ENCODE data around the gene C17orf114.

The C17orf114 gene

GRCh38 chr17:4810696-4811290, 8.7 kb upstream of the C17orf114 start:
- DNase-seq (ENCODE audit: low read depth) = no peak
- H3K4me3 ChIP-seq (ENCODE audit: low read depth, low read length) = no peak overlapping the region
- TF ChIP-seq CTCF (IDR thresholded peaks at IDR 0.05; ENCODE audit: low read depth, low read length, missing control alignments) = no peak

- no peak for TF ChIP-seq CTCF (IDR thresholded peaks at IDR 0.05; ENCODE audit: low read depth, low read length, missing control alignments)
- H3K4me3 ChIP-seq (ENCODE audit: low read depth, low read length) = no peak overlapping the region
- no peak for DNase-seq (ENCODE audit: low read depth)
These were observed 6.2 kb upstream of the C17orf114 start for GRCh38 chr17:4808378-4808767.

- no peak for DNase-seq (ENCODE audit: low read depth)
- H3K4me3 ChIP-seq (ENCODE audit: low read depth, low read length) = peak overlapping the region; percentile 87
- no peak for TF ChIP-seq CTCF (IDR thresholded peaks at IDR 0.05; ENCODE audit: low read depth, low read length, missing control alignments)
These were observed 5.7 kb upstream of the C17orf114 start for GRCh38 chr17:4807605-4808377.

- DNase-seq (ENCODE audit: low read depth) = peak; percentile 16
- H3K4me3 ChIP-seq (ENCODE audit: low read depth, low read length) = peak within 1 kb of the TSS; percentile 87
- no peak for TF ChIP-seq CTCF (IDR thresholded peaks at IDR 0.05; ENCODE audit: low read depth, low read length, missing control alignments)
These were observed 4.9 kb upstream of the C17orf114 start, which contains the start of gene PLD2 for GRCh38 chr17:4806777-4807604. Gene PLD2, plus strand, starts transcription at chr17:4807152. Its CDS starts 621 bp downstream, at chr17:4807773.

GRCh38 chr17:4806456-4806776, 4.3 kb upstream of the C17orf114 start:
- no peak for TF ChIP-seq CTCF (IDR thresholded peaks at IDR 0.05; ENCODE audit: low read depth, low read length, missing control alignments)
- peak overlapping the region; percentile 67 for H3K4me3 ChIP-seq (ENCODE audit: low read depth, low read length)
- DNase-seq (ENCODE audit: low read depth) = no peak

- H3K4me3 ChIP-seq (ENCODE audit: low read depth, low read length) = no peak overlapping the region
- no peak for DNase-seq (ENCODE audit: low read depth)
- TF ChIP-seq CTCF (IDR thresholded peaks at IDR 0.05; ENCODE audit: low read depth, low read length, missing control alignments) = no peak
These were observed 1.5 kb downstream of the C17orf114 start for GRCh38 chr17:4800462-4801196.
